ENCODE measurements around the gene PTPRG. TPM values are rescaled to one million over a fixed set of nuclear protein-coding genes. Genes with fewer than 3 reads are reported as not detected.

Gene PTPRG
- total RNA-seq, 1 donor from 2014 or later: 78.2 TPM

DNA sequence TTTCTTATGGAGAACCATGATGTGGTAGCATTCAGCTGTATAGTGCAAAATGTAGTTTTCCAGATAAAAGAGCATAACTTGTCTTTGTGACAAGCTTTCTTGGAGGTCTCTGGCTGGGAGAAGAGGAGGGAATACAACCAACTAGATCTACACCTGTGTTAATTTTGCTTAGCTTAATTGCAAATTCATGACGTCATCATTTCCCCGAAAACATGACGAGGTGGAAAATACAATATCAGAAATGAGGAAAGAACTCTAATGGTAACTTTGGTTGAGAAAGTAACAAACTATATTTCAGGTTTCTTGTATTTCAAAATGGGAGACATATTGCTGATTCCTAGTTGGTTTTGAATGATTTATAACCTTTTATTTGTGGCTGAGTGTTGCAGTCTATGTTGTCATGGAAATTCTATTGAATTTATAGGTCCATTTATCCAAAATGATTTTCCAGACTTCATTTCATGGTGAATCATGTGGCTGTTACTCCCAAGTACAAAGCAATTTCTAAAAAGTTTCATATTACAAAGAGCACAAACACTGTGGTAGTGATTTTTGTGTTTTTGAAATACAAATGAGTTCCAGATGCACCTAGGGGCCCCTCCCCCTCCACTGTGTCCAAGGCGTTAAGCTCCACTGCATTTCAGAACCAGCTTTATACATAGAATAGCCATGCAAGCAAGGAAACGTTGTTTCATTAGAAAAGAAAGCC is 504.8 kb downstream of the PTPRG start:
- peak; percentile 42 for DNase-seq

DNA sequence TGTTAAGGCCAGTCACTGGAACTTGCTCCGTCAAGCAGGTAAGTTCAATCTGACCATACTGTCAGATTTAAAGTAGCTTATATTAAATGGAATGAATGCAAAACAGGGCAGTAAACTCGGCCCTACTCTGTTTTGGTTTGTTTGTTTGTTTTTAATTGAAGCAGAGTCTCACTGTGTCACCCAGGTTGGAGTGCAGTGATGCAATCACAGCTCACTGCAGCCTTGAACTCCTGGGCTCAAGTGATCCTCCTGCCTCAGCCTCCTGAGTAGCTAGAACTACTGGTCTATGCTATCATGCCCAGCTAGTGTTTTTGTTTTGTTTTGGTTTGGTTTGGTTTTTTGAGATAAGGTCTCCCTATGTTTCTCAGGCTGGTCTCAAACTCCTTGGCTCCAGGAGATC is 507.0 kb downstream of the PTPRG start:
- DNase-seq: no peak

DNA sequence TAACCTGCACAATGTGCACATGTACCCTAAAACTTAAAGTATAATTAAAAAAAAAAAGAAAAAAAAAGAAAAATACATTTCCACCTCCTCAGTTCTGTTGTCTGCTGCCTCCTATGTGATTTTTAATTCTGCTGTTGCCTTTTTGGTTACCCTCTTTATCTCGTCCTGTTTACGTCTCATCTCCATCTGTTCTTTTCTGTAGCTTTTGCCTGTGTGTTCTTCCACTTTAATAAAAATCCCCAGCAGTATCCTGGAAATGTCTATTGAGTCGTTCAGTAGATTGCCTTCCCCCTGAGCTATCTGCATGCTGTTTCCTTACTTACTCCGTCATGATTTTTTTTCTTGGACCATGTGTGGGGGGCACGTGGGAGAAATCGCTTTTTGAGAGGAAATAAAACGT is 509.5 kb downstream of the PTPRG start:
- no peak for DNase-seq

DNA sequence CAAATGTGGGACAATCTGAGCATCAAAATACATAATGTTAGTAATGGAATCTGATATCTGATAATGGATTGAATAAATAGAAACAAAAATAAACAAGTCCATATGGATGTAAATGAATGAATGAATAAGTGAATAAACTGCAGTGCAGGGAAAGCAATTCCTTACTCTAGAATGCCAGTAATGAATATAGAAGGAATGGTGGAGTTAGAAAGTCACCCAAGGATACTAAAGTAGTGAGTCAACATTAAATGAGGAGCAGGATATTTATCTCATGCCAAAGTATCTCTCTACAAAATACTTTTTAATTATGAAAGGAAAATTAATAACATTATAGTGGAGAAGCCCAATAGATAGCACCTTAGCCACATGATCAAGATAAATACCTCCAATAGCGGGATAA is 511.7 kb downstream of the PTPRG start:
- no peak for DNase-seq

DNA sequence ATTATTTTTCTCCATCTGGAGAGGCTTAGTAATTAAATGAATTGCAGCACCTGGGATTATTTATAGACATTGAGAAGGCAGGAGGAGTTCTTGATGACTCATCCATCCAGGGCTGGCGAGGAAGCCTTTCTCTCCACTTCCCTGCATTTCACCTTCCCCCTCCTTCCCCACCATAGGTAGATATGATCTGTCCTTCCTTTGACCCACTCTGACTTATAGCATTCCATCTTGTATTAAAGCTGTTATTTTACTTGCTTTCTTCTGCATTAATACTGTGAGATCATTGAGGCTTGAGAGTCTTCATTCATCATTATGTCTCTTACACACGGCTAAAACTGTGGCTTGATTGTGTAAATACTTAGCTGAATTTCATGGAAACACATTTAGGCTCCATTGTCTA is 523.2 kb downstream of the PTPRG start:
- no peak for DNase-seq

DNA sequence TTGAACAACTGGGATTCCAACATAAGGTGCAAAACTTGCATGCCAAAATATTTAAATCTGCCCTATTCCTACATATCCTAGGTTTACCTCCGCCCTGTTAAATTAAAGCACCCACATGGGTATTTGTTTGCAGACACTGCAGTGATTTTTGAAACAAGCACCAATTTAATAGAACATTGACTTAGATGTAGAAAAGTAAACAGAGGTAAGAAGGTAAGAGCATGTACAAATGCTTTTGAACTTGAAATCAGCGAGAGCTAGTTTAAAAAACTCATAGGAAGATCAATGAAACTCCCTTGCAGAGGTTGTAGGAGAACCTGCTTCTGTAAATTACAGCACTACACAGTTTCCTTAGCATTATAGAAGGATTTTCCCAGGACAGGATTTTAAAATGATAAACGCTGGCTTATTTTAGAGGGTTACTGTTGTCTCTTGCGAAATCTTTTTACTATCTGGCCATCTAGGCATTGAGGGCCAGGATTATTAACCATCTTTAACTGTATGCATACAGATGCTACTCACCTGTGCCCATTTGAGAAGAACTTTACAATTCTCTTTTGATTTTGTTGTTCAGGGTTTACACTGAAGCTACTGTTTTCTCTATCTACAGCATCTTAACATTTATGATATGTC is 527.2 kb downstream of the PTPRG start:
- DNase-seq: no peak

DNA sequence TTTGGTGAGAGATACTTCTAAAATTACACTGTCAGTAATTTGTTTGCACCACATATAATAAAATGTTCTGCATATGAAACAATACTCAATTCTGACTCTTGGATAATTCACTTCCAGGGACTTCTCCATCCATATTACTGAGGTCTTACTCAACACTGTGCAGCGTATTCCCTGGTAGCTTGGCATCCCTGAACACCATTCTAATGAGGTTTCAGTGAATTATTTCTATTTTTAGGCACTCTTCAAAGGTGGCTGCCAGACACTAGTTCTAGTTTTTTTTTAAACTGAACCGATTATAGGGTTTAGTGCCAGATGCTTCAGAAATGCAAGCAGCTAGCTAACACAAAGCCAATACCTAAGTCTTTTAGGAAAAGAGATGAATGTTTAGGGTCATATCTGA is 528.7 kb downstream of the PTPRG start:
- DNase-seq: no peak

DNA sequence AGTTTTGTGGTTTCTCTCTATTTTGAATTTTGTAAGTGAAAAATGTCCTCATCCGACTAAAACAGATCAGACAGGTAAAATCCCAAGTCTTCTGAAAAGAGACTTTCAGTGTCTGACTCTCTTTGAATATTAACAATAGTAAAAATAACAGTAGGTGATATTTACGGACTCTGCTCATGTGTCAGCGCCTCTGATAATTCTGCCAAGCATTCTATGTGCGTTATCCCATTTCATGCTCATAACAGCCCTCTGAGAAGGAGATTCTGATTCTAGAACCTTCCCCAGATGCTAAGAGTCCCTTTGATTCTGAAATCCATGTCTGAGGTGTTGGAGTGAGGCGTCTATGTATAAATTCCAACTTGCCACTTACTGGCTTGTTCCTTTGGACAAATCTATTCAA is 529.1 kb downstream of the PTPRG start:
- DNase-seq: no peak

DNA sequence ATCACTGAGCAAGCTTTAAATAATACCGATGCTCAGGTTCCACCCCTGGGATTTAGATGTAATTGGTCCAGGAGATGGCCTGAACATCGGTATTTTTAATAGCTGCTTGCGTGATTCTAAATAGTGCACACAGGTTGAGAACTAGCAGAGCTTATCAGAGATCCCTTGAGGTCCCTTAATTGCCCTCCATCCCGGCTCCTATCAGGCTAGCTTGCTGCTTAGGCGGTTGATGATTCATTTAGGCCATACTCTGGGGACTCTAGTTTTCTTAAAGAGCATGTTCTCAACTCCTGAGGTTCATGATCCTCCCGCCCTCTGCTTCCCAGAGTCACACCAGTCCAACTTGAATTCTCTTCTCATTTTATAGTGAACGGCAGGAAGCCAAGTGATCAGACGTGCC is 531.7 kb downstream of the PTPRG start:
- DNase-seq: no peak

DNA sequence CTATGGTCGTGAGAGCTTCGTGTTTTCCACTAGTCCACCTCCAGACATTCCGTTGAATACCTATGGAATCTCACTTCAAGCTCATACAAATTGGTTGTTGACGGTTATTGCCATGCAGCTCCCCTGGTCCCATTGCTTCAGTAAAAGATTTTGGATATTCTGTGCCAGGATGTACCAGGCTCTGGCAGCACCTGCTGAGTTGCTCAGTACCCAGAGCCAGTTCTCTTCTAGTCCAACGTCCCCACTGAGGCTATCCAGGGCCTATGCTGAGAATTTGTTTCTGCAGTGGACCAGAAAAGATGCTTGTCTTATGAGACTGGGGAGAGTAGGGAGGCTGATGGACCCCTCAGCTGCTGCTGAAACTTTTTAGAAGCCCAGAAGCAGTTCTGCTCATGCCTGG is 533.1 kb downstream of the PTPRG start:
- DNase-seq: no peak

DNA sequence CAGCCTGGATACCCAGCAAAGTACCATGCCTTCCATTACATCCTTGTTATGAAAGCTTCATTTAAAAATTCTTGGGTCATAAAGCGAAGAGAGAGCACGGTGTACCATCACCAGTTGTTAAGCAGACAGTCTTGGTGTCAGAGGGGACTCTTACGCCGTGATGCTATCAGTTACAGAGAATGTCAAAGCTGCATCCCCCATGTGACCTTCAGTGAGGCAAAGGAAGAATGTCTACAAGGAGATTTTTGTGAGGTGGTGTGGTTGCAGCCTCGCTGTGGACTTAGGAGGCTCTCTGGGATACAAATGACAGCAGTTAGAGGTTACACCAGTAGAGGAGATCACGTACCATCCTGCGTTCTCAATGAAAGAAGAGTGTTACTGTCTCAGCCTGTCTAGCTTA is 533.7 kb downstream of the PTPRG start:
- no peak for DNase-seq

DNA sequence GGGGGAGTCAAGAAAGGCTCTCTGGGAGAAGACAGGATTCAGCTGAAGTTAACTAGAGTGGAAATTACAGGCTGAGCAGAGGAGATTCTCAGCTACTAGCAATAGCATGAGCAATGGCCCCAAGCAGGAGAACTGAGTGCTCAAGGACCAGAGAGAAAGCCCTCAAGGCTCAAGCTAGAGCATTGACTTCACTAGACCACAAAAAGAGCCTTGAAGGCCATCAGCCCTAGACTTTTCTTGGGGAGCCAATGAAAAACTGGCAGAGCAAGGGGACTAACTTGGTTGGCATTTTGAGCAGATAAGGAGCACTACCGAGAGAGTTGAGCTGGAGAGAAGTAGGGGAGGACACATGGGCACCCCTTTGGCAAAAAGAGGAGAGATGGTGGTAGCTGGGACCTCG is 534.4 kb downstream of the PTPRG start:
- DNase-seq: no peak

DNA sequence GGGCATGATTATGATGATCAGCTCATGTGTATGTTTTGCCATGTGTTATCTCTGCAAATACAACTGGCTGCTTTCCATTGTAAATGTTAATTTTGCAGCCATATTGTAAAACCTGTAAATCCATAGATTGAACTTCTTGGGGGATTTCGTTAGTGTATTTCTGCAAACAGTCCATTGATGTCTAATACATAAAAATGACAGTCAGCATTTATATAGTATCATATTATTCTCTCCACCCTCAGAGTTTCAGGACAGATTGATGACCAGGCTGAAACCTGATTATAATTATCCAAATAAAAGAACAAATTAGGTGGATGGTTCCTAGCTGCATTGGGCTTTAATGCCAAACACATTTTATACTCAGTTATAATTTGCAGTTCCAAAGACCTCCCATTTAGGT is 535.1 kb downstream of the PTPRG start:
- no peak for DNase-seq

DNA sequence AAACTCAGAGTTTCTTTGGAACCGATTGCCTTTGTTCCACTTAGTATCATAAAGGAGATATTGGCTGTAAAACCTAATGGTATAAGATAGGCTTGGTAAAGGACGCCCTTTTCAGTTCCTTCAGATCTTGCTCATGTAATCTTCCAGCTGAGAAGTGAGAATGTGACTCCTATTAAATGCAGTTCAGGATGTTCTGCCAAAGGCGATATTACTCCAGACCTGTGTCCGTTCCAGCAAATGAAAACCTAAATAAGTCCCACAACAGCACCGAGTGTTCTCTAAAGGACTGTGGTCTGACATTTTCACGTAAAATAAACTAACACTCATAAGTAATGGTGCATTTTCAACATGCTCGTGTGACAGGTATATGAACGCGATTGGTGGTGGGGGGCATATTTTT is 535.8 kb downstream of the PTPRG start:
- DNase-seq: no peak

DNA sequence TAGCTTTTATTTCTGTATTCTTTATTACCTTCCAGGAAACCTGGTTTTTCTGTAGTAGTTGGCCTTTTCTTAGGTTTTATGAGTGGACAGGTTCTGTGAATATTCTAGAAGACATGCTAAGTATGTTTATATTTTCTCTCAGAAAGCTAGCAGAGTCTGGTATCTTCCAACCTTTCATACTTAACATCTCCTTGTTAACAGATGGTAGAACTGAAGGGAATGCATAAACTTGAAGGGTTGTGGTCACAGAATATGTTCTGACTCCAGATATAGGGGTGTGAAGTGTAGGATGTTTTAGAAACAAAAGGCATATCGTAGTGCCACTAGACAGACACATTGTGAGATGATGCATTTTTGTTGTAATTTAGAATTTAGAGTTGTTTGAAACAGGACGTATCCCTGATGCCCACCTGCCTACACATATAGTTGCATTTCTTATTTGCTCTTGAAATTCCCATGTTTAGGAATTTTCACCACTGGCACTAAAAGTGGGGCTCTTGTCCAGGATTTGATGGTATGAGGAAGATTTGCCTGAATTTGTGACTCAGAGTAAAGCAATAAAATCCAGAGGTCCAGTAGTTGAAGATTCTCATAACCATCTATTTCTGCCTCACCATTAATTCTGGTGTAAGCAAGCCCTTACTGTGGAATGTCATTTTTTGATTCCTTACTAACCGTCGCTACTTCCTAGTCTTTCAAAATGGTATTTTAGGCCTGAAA is 537.4 kb downstream of the PTPRG start:
- DNase-seq: no peak

DNA sequence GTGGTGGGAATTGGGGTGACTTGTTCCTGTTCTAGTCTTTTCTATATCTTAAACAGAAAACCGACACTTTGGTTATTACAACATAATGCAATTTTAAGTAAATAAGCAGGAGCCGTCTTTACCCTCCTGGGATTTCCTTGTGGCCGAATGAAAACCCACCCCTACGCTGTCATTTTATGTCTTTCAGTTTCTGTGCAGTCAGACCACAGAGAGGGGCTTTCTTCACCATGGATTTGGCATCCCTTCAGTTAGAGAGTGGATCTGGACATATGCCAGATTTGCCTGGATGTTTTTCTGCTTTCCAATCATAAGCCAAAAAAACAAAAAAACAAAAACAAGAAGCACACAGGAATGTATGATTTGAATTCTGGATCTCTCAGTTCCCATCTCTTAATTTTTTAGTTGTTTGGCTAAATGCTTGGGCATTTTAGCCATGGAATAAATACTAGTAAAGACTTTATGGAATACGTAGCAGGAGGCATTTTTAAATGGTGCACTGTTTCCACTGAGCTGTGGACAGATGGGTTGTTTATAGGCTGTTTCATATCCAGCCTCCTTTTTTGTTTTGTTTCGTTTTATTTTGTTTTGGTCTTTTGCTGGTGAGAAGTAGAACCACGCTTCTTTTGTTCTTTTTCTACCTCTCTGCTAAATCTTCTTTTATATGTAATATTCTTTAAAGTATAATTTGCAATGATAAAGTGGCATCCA is 539.1 kb downstream of the PTPRG start:
- peak; percentile 58 for DNase-seq

DNA sequence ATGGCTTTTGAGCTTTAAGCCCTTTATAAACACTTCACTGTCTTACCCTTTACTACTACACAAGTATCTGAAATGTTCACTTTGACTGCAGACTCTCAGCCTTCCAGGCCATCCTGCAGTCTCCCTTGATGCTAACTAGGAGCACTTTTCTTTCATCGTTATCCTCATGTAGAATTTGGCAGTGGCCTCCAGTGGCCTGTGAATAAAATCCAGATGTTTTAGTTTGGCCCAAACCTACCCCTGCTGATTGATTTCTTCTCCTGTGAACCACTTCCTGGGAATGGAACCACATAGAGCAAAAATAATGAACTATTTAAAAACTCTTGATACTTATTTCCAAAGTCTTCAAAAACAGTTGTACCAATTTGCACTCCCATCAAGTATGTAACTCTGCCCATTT is 540.1 kb downstream of the PTPRG start:
- DNase-seq: peak; percentile 25

DNA sequence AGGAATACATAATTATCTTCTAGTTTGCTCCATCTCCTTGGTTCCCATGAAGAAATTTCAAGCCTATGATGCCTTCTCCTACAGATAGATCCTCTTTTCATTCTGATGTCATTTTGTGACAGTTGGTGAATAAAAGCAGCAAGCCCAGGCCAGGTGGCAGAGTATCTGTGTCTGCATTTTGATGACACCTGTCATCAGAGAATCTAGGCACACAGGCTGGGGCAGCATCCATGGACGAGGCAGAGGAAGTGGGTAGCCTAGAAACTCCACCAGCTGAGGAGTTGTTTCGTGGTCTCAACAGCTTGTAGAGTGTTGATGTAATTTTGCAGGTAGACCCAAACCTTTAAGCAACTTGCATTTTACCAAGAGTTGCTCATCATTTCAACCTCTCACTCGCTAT is 542.2 kb downstream of the PTPRG start:
- DNase-seq: peak; percentile 25

DNA sequence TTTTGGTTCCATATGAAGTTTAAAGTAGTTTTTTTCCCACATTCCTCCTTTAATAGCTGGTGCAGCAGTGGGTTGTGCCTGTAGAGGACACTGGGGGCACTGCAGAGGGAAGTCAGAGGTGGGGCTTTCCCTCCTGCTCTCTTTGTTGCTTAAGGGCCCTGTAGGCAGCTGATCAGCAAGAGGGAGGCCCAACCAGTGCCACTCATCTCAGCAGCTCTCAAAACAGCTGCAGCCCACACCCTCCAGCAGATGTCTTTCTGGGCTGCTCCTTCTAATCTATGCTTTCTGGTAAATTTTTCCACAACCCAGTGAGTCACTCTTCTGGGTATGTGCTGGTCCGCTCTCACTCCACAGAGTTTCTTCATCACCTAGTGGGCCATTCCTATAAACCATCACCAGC is 548.2 kb downstream of the PTPRG start:
- peak; percentile 61 for DNase-seq

DNA sequence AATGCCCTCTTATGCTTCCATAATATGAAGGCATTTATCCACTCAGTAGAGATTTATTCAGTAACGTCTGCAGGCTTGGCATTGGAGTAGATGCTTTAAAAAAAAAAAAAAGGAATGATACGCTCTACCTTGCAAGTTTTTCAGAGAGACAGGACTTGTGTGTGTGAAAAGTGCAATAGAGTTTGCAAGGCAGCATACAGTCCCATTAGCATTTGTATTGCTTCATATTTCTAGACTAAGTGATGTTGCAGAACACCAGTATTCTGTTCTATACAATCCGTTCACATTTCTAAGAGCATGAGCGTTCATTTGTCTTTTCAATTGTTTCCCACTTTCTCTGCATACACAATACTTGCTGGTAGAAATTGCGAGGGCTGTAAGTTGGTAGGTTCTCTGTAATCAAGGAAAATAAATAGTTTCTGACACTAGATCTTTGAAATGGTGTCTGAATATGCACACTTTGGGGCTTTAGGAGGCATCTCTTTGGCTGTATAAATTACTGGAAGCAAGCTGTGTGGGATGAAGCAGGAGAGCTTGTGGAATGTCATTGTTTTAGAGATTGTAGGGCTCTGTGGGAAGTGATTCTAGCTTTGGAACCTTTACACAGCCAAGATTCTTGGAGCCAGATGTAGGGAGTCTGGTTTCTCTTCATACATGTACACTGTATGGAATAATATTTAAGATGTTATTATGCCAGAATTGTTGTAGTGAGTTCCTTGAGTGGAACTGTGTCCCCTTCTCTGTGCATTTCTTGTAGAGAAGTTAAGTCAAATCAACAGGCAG is 549.3 kb downstream of the PTPRG start:
- no peak for DNase-seq

DNA sequence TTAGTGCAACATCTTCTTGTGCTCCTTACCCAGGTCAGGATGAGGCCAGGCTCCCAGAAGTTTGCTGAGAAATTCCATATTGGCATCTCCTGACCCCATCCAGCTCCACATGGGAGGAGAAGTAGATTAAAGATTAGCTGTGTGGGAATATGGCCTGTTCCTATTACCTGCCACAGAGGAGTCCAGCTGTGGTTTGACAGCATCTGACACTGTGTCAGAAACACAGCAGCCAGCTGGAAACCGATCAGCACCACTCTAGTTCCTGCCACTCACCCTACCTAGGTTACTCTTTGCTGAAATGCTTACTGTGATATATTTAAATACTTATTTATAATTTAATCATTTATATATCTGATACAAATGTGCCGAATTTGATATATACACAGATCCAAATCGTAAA is 551.7 kb downstream of the PTPRG start:
- no peak for DNase-seq

DNA sequence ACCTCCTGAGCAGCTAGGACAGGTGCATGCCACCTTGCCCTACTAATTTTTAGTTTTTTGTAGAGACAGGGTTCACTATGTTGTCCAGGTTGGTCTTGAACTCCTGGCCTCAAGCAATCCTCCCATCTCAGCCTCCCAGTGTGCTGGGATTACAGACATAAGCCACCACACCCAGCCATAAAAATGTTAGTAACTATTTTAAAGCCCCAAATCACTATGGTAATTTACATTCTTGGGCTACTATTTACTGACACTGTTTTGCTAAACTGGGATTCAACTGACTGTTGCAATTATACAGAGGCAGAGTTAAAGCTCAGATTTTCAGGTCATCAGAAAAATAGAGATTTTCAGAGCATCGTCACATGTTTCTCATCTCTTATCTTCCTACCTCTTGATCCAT is 553.4 kb downstream of the PTPRG start:
- DNase-seq: no peak

All from tongue (tissue), 2 donors.